Panc1 (cell line): ENCODE data around the gene RBFOX1. TPM values are rescaled to one million over a fixed set of nuclear protein-coding genes. Genes with fewer than 3 reads are reported as not detected.

ENCODE experiments used
- ATAC-seq: fragments of 200-7000 bp; cut with Tn5 transposase; 2 replicates; pipeline ENCODE4 v1.9.1; 2020; ENCODE audit warnings: mild to moderate bottlenecking, moderate library complexity
- BruUV-seq: library from RNA; stranded (reverse); fragments of 400-500 nt; replicated peaks from 2 replicates; lab custom pipeline; 2021; lab: Mats Ljungman, UMichigan
- CTCF ChIA-PET: fragments of 300-600 bp; sonication (Branson Sonifier 250); formaldehyde crosslinking; loops from one replicate; lab custom pipeline; 2022; ENCODE audit warnings: antibody characterized with exemption; lab: Charles Lee
- POLR2A ChIA-PET: fragments of 300-600 bp; sonication (Branson Sonifier 250); formaldehyde crosslinking; loops from one replicate; lab custom pipeline; 2022; ENCODE audit warnings: antibody characterized with exemption; lab: Charles Lee
- DNase-seq: peaks from one replicate; pipeline ENCODE4 v3.0.0-alpha.2; 2010; ENCODE audit warnings: low read depth, low spot score
- H3K27ac ChIP-seq: 2 replicates; pipeline ENCODE4 v1.5.1; 2011; ENCODE audit warnings: mild to moderate bottlenecking, low read length, inconsistent platforms
- H3K27me3 ChIP-seq: fragments of 200-500 bp; sonication (Bioruptor generic); 2 replicates; pipeline ENCODE4 v1.6.0; 2014; ENCODE audit warnings: low read length, inconsistent platforms; ENCODE audit not compliant: control insufficient read depth, insufficient read depth
- H3K36me3 ChIP-seq: fragments of 200-500 bp; sonication (Bioruptor generic); 2 replicates; pipeline ENCODE4 v1.5.1; 2014; ENCODE audit warnings: inconsistent platforms, mild to moderate bottlenecking, low read length, moderate library complexity; ENCODE audit not compliant: control insufficient read depth, insufficient read depth
- H3K4me1 ChIP-seq: 2 replicates; pipeline ENCODE4 v1.5.1; 2011; ENCODE audit warnings: inconsistent platforms, mild to moderate bottlenecking, low read length, moderate library complexity; ENCODE audit not compliant: control insufficient read depth, insufficient read depth
- H3K4me3 ChIP-seq, 2 experiments: 2 replicates each; pipeline ENCODE4 v1.5.1; 2011 to 2012; ENCODE audit warnings: low read depth in 2 of 2, low read length in 2 of 2, mild to moderate bottlenecking in 2 of 2, inconsistent platforms in 1 of 2, moderate library complexity in 1 of 2
- H3K9me3 ChIP-seq: fragments of 200-500 bp; sonication (Bioruptor generic); 2 replicates; pipeline ENCODE4 v1.5.1; 2014; ENCODE audit warnings: low read depth, mild to moderate bottlenecking, inconsistent platforms, low read length, moderate library complexity; ENCODE audit not compliant: control insufficient read depth, insufficient read depth
- CTCF ChIP-seq: fragments of 450-650 bp; IDR thresholded peaks from 2 replicates; pipeline ENCODE4 v1.5.1; 2017; ENCODE audit warnings: mild to moderate bottlenecking
- POLR2AphosphoS5 ChIP-seq: IDR thresholded peaks from 2 replicates; pipeline ENCODE4 v1.6.1; 2012; ENCODE audit warnings: mild to moderate bottlenecking, low read depth, low read length, moderate library complexity
- REST ChIP-seq, 2 experiments: IDR thresholded peaks; 2 replicates each; pipeline ENCODE4 v1.6.1; 2011 to 2012; ENCODE audit warnings: low read depth in 2 of 2, control low read depth in 1 of 2, low read length in 1 of 2, mild to moderate bottlenecking in 1 of 2, moderate library complexity in 1 of 2; ENCODE audit not compliant: insufficient read depth in 1 of 2
- SIN3A ChIP-seq: IDR thresholded peaks from 2 replicates; pipeline ENCODE4 v1.6.1; 2012; ENCODE audit warnings: low read depth, mild to moderate bottlenecking, low read length, moderate library complexity, borderline replicate concordance; ENCODE audit not compliant: insufficient read depth
- TCF7L2 ChIP-seq: IDR thresholded peaks from 2 replicates; pipeline ENCODE4 v1.6.1; 2011; ENCODE audit warnings: mild to moderate bottlenecking, low read depth, low read length, inconsistent platforms
- in situ Hi-C: cut with HindIII; loops from 2 replicates; pipeline ENCODE4 v1.10.0; 2016; ENCODE audit warnings: low sequenced_read_pairs, low pct_unique_long_range_greater_than_20kb
- intact Hi-C: fragments of 100-400 bp; cut with micrococcal nuclease; formaldehyde crosslinking; loops from one replicate; pipeline ENCODE4 v1.10.0; 2022; ENCODE audit not compliant: unreplicated experiment
- total RNA-seq: library from RNA; stranded (reverse); gene quantifications from one replicate; pipeline ENCODE4 v1.2.1, GENCODE V29; 2021; ENCODE audit not compliant: unreplicated experiment

The RBFOX1 gene
- total RNA-seq, 1 experiment from 2014 or later = not detected

GRCh38 chr16:7394720-7395336, 62.2 kb downstream of the RBFOX1 start:
- in situ Hi-C loops (no loop called here), intact Hi-C loops (no loop called here)
- CTCF ChIA-PET = no interaction called here

DNA sequence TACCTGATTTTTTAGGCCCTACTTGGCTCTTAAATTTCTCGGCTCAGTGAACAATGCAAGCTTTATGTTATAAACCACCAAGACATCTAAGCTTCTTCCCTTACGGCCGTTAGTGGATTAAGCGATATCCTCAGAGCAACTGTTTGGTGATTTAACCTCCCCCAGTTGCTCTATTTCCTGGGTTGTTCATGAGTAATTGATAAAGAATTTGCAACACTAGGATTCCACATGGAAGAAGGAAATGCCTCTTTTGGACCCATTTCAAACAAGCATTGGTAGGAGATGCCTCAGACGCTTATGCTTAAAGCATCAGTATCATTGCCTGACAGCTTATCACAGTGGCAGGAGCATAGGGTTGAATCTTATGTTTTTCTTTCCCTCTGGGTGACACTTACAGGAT, 65.3 kb downstream of the RBFOX1 start:
- Histone ChIP-seq H3K36me3 (no peaks in the 10 kb centered on the region), H3K4me3 (no peak overlapping the region), H3K4me1 (no peaks in the 10 kb centered on the region), H3K9me3 (no peaks in the 10 kb centered on the region), H3K27ac (no peak overlapping the region), H3K27me3 (no peaks in the 10 kb centered on the region; the same call in 1 of the 2 replicates)
- no peak for DNase-seq
- TF ChIP-seq TCF7L2 = no peak
- no peak for TF ChIP-seq POLR2AphosphoS5
- TF ChIP-seq REST (IDR thresholded peaks at IDR 0.05; ENCODE audit: insufficient read depth in 1 of 2, low read depth in 2 of 2, low read length in 1 of 2) = no peak
- TF ChIP-seq SIN3A = no peak
- TF ChIP-seq CTCF = no peak
- ChIA-PET CTCF (no interaction called here), POLR2A (no interaction called here)
- BruUV-seq = no TSS peak
- intact Hi-C loops = no loop called here
- ATAC-seq = no peak
- in situ Hi-C loops = no loop called here

More at GRCh38 chr16:7394720-7395336, 62.2 kb downstream of the RBFOX1 start:
- no peak for DNase-seq
- BruUV-seq = no TSS peak
- Histone ChIP-seq H3K4me1 (no peaks in the 10 kb centered on the region), H3K27me3 (no peaks in the 10 kb centered on the region), H3K27ac (no peak overlapping the region), H3K4me3 (no peak overlapping the region), H3K9me3 (no peaks in the 10 kb centered on the region), H3K36me3 (no peaks in the 10 kb centered on the region)
- ATAC-seq = no peak
- TF ChIP-seq CTCF = no peak
- TF ChIP-seq SIN3A = no peak
- TF ChIP-seq REST (IDR thresholded peaks at IDR 0.05; ENCODE audit: insufficient read depth in 1 of 2, low read depth in 2 of 2, low read length in 1 of 2) = no peak
- TF ChIP-seq TCF7L2 = no peak
- TF ChIP-seq POLR2AphosphoS5 = no peak
- POLR2A ChIA-PET = no interaction called here
